HepG2 (cell line): ENCODE data around the gene RPS6KB2. TPM values are rescaled to one million over a fixed set of nuclear protein-coding genes. Genes with fewer than 3 reads are reported as not detected.

Source experiments
- AGO1 ChIP-seq: fragments of 200-400 bp; formaldehyde crosslinking; IDR thresholded peaks from 2 replicates; pipeline ENCODE4 v1.6.1; 2017; ENCODE audit warnings: mild to moderate bottlenecking, low read depth, low read length, moderate library complexity; ENCODE audit not compliant: poor library complexity, severe bottlenecking
- ARNT2 ChIP-seq: sonication (generic); formaldehyde crosslinking; IDR thresholded peaks from 2 replicates; pipeline ENCODE4 v1.8.0; 2022; ENCODE audit warnings: mild to moderate bottlenecking, low read depth, missing genetic modification reagents, moderate library complexity
- ATF7-NPFF ChIP-seq: sonication (generic); formaldehyde crosslinking; IDR thresholded peaks from 2 replicates; pipeline ENCODE4 v1.8.1; 2023; ENCODE audit warnings: mild to moderate bottlenecking, low read depth, missing genetic modification reagents, moderate library complexity
- CC2D1A ChIP-seq: sonication (generic); formaldehyde crosslinking; IDR thresholded peaks from 2 replicates; pipeline ENCODE4 v1.8.1; 2023; ENCODE audit warnings: mild to moderate bottlenecking, missing genetic modification reagents
- CEBPG ChIP-seq: IDR thresholded peaks from 2 replicates; pipeline ENCODE4 v1.6.1; 2016
- ELF1 ChIP-seq: sonication (generic); formaldehyde crosslinking; IDR thresholded peaks from 2 replicates; pipeline ENCODE4 v1.4.0; 2020; ENCODE audit warnings: missing genetic modification reagents
- FOXJ3 ChIP-seq: sonication (generic); formaldehyde crosslinking; IDR thresholded peaks from 2 replicates; pipeline ENCODE4 v1.4.0; 2020; ENCODE audit warnings: missing genetic modification reagents, mild to moderate bottlenecking, borderline replicate concordance
- GLMP ChIP-seq: sonication (generic); formaldehyde crosslinking; IDR thresholded peaks from 2 replicates; pipeline ENCODE4 v1.9.0; 2021; ENCODE audit warnings: missing genetic modification reagents, mild to moderate bottlenecking, borderline replicate concordance
- MAFF ChIP-seq: IDR thresholded peaks from 2 replicates; pipeline ENCODE4 v1.6.1; 2011; ENCODE audit warnings: low read depth, low read length, improper control_type of control experiment
- NBN ChIP-seq: fragments of 450-650 bp; conservative IDR thresholded peaks from 2 replicates; pipeline ENCODE4 v1.6.1; 2017
- PITX1 ChIP-seq: sonication (generic); formaldehyde crosslinking; IDR thresholded peaks from 2 replicates; pipeline ENCODE4 v1.5.1; 2020; ENCODE audit warnings: mild to moderate bottlenecking, missing genetic modification reagents
- POLR2G ChIP-seq: fragments of 200-400 bp; formaldehyde crosslinking; IDR thresholded peaks from 2 replicates; pipeline ENCODE4 v1.6.1; 2018; ENCODE audit warnings: mild to moderate bottlenecking, low read depth, low read length, moderate library complexity
- RELA ChIP-seq: sonication (generic); formaldehyde crosslinking; IDR thresholded peaks from 2 replicates; pipeline ENCODE4 v1.4.0; 2020; ENCODE audit warnings: missing genetic modification reagents
- SAFB2 ChIP-seq: sonication (generic); formaldehyde crosslinking; IDR thresholded peaks from 2 replicates; pipeline ENCODE4 v1.5.1; 2020; ENCODE audit warnings: missing genetic modification reagents, low read depth, mild to moderate bottlenecking, borderline replicate concordance
- SALL1 ChIP-seq: sonication (generic); formaldehyde crosslinking; IDR thresholded peaks from 2 replicates; pipeline ENCODE4 v1.8.0; 2022; ENCODE audit warnings: mild to moderate bottlenecking, missing genetic modification reagents
- TRAFD1 ChIP-seq: sonication (generic); formaldehyde crosslinking; IDR thresholded peaks from 2 replicates; pipeline ENCODE4 v1.5.1; 2020; ENCODE audit warnings: missing genetic modification reagents, mild to moderate bottlenecking, borderline replicate concordance
- ZBTB20 ChIP-seq: sonication (generic); formaldehyde crosslinking; IDR thresholded peaks from 2 replicates; pipeline ENCODE4 v1.8.1; 2023; ENCODE audit warnings: missing genetic modification reagents, low read depth, mild to moderate bottlenecking, borderline replicate concordance
- ZNF224 ChIP-seq: sonication (generic); formaldehyde crosslinking; IDR thresholded peaks from 2 replicates; pipeline ENCODE4 v1.5.0; 2020; ENCODE audit warnings: mild to moderate bottlenecking, missing genetic modification reagents
- ZNF7 ChIP-seq: IDR thresholded peaks from 2 replicates; pipeline ENCODE4 v1.6.1; 2016; ENCODE audit warnings: missing biosample characterization, missing genetic modification reagents
- ZNF883 ChIP-seq: sonication (generic); formaldehyde crosslinking; IDR thresholded peaks from 2 replicates; pipeline ENCODE4 v1.5.1; 2020; ENCODE audit warnings: mild to moderate bottlenecking, missing genetic modification reagents; ENCODE audit errors: not compliant biosample characterization
- ZSCAN9 ChIP-seq: IDR thresholded peaks from 2 replicates; pipeline ENCODE4 v1.6.1; 2016; ENCODE audit warnings: borderline replicate concordance
- polyA plus RNA-seq, 8 experiments: library from polyadenylated mRNA; depleted of rRNA in 3 of 8; stranded (reverse) in 7 of 8; unstranded in 1 of 8; fragments of >200 nt; fragmentation: Illumina TruSeq in 4 of 8; extraction: Trizol in 4 of 8; gene quantifications; 2 replicates each; pipeline versions ENCODE4 v1.2.1 to v1.2.3, GENCODE V29; 2011 to 2016; ENCODE audit warnings: low read depth in 4 of 8, missing spikeins in 1 of 8, mixed read lengths in 1 of 8; ENCODE audit not compliant: insufficient read depth in 1 of 8
- total RNA-seq, 5 experiments: library from RNA; depleted of rRNA; stranded (reverse); fragments of >200 nt; fragmentation: Illumina TruSeq; extraction: Trizol; gene quantifications; 2 replicates each; pipeline ENCODE4 v1.2.3, GENCODE V29; 2016; ENCODE audit warnings: low read depth in 1 of 5
- TF ChIP-seq, protein P1 (sequence below): sonication (generic); formaldehyde crosslinking; IDR thresholded peaks from 2 replicates; pipeline ENCODE4 v1.8.1; 2023; ENCODE audit warnings: missing genetic modification reagents, mild to moderate bottlenecking, borderline replicate concordance
- TF ChIP-seq, protein P2 (sequence below): sonication (generic); formaldehyde crosslinking; IDR thresholded peaks from 2 replicates; pipeline ENCODE4 v1.4.0; 2020; ENCODE audit warnings: missing genetic modification reagents, borderline replicate concordance

Gene RPS6KB2
- total and polyA plus RNA-seq, 2 of the 13 experiments (the other 11 are each of a cell fraction or from before 2014, with no cell fraction given), result 52.9 to 54.8 TPM

DNA sequence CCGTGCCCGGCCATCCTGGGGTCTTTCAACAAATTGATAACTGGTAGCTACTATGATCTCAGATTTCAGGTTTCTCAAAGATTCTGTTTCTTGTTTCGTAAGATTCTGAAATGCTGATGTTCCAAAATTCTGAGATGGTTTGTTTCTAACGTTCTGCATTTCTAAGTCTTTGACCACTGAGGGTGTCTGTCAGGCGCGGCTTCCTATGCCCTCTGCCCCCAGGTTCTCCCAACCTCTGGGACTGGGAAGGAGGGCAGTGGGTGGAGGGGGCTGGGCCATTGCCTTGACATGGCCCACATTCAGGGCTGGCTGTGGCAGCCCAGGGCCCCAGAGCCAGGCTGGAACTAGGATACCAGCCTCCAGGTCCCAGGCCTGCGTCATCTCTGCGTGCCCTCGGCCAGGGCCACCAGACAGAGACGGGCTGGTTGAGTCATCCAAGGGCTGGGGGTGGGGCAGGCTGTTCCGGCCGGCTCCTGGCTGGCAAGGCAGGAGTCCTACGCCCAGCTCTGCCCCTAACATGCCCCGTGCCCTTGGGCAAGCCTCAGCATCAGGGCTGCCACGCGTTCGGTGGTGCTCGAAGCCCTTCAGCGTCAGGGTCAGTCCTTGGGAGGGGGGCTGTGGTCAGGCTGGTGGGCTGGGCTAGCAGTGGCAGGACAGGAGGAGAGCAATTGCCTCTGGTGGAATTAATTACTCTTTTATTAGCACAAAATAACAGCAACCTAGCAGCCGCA is 35.6 kb downstream of the RPS6KB2 start (continued):
- TF ChIP-seq TRAFD1 (CRISPR knock-in tag), result peak; percentile 64; the same call in 1 of the 2 replicates
- TF ChIP-seq, protein P1, sequence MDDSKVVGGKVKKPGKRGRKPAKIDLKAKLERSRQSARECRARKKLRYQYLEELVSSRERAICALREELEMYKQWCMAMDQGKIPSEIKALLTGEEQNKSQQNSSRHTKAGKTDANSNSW, result no peak
- peak; percentile 69 for TF ChIP-seq CEBPG (CRISPR knock-in tag)
- TF ChIP-seq CC2D1A (CRISPR knock-in tag), result 0 out of 2 replicates have a peak, but pooled peaks have one; percentile 40
- TF ChIP-seq, protein P2, sequence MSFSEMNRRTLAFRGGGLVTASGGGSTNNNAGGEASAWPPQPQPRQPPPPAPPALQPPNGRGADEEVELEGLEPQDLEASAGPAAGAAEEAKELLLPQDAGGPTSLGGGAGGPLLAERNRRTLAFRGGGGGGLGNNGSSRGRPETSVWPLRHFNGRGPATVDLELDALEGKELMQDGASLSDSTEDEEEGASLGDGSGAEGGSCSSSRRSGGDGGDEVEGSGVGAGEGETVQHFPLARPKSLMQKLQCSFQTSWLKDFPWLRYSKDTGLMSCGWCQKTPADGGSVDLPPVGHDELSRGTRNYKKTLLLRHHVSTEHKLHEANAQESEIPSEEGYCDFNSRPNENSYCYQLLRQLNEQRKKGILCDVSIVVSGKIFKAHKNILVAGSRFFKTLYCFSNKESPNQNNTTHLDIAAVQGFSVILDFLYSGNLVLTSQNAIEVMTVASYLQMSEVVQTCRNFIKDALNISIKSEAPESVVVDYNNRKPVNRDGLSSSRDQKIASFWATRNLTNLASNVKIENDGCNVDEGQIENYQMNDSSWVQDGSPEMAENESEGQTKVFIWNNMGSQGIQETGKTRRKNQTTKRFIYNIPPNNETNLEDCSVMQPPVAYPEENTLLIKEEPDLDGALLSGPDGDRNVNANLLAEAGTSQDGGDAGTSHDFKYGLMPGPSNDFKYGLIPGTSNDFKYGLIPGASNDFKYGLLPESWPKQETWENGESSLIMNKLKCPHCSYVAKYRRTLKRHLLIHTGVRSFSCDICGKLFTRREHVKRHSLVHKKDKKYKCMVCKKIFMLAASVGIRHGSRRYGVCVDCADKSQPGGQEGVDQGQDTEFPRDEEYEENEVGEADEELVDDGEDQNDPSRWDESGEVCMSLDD (CRISPR knock-in tag), result no peak
- no peak; the same call in 1 of the 2 replicates for TF ChIP-seq ZNF224 (CRISPR knock-in tag)
- no peak for TF ChIP-seq NBN
- TF ChIP-seq POLR2G, result peak; percentile 16; the same call in 1 of the 2 replicates
- TF ChIP-seq SAFB2, result peak; percentile 58
- TF ChIP-seq RELA, result 0 out of 2 replicates have a peak, but pooled peaks have one; percentile 47
- TF ChIP-seq ELF1 (CRISPR knock-in tag), result peak; percentile 49; the same call in 1 of the 2 replicates
- peak; percentile 56 for TF ChIP-seq AGO1
- no peak for TF ChIP-seq FOXJ3 (CRISPR knock-in tag)
- TF ChIP-seq SALL1 (CRISPR knock-in tag), result peak; percentile 30
- peak; percentile 56; the same call in 1 of the 2 replicates for TF ChIP-seq ARNT2 (CRISPR knock-in tag)
- TF ChIP-seq ZNF7 (CRISPR knock-in tag), result no peak
- TF ChIP-seq ZBTB20 (CRISPR knock-in tag), result 0 out of 2 replicates have a peak, but pooled peaks have one; percentile 4
- TF ChIP-seq ZSCAN9 (CRISPR knock-in tag), result no peak
- TF ChIP-seq ATF7-NPFF (CRISPR knock-in tag), result peak; percentile 76; the same call in 1 of the 2 replicates
- no peak for TF ChIP-seq ZNF883 (CRISPR knock-in tag)
- no peak for TF ChIP-seq MAFF
- TF ChIP-seq GLMP (CRISPR knock-in tag), result no peak
- TF ChIP-seq PITX1 (CRISPR knock-in tag), result no peak
